HEK293 (cell line): ENCODE measurements around the gene QRICH2.
"Not testable (repeated sequence)": the region's sequence is repeated elsewhere in the genome, so short reads cannot be mapped to it uniquely, and the experiment has no call there.

Source experiments
- CTCF ChIA-PET: fragments of 350-600 bp; formaldehyde crosslinking; extraction: SDS; loops from one replicate; lab custom pipeline; 2021; ENCODE audit warnings: antibody characterized with exemption; lab: Yijun Ruan, JAX
- POLR2A ChIA-PET: fragments of 300-600 bp; formaldehyde crosslinking; extraction: SDS; loops from one replicate; lab custom pipeline; 2020; ENCODE audit warnings: antibody characterized with exemption, inconsistent platforms; lab: Yijun Ruan, JAX
- H3K27ac ChIP-seq: fragments of 200-500 bp; sonication (Bioruptor generic); 2 replicates; pipeline ENCODE4 v1.5.1; 2014; ENCODE audit warnings: low read depth, low read length, control low read depth, inconsistent platforms; ENCODE audit errors: extremely low read depth
- H3K36me3 ChIP-seq, 2 experiments: fragments of 200-500 bp in 1 of 2; sonication (Bioruptor generic) in 1 of 2; 1 replicate in 1 of 2; 2 replicates in 1 of 2; pipeline ENCODE4 v1.5.1; 2014 to 2017; ENCODE audit warnings: inconsistent platforms in 2 of 2, low read length in 2 of 2; ENCODE audit not compliant: control insufficient read depth in 2 of 2, insufficient read depth in 1 of 2
- H3K4me1 ChIP-seq: fragments of 200-500 bp; sonication (Bioruptor generic); 2 replicates; pipeline ENCODE4 v1.5.1; 2014; ENCODE audit warnings: mild to moderate bottlenecking, low read length, inconsistent platforms; ENCODE audit not compliant: control insufficient read depth, insufficient read depth
- H3K4me3 ChIP-seq: 2 replicates; pipeline ENCODE4 v1.5.1; 2011; ENCODE audit warnings: low read depth, mild to moderate bottlenecking, control low read depth, low read length, moderate library complexity
- H3K9me3 ChIP-seq: fragments of 200-500 bp; sonication (Bioruptor generic); 2 replicates; pipeline ENCODE4 v1.5.1; 2014; ENCODE audit warnings: low read depth, low read length, inconsistent platforms; ENCODE audit not compliant: control insufficient read depth, insufficient read depth
- ELK4 ChIP-seq: IDR thresholded peaks from 2 replicates; pipeline ENCODE4 v1.6.1; 2011; ENCODE audit warnings: mild to moderate bottlenecking, low read depth, low read length, borderline replicate concordance
- GLIS1 ChIP-seq: fragments of 450-650 bp; formaldehyde crosslinking; IDR thresholded peaks from 2 replicates; pipeline ENCODE4 v1.5.1; 2016; ENCODE audit warnings: missing biosample characterization, missing genetic modification characterization
- KLF17 ChIP-seq: fragments of 450-650 bp; formaldehyde crosslinking; IDR thresholded peaks from 2 replicates; pipeline ENCODE4 v1.5.1; 2016; ENCODE audit warnings: missing biosample characterization, missing genetic modification characterization
- PBX3 ChIP-seq: sonication (generic); formaldehyde crosslinking; IDR thresholded peaks from 2 replicates; pipeline ENCODE4 v1.8.1; 2022; ENCODE audit warnings: mild to moderate bottlenecking, moderate library complexity, missing genetic modification reagents
- PRDM6 ChIP-seq: fragments of 450-650 bp; formaldehyde crosslinking; IDR thresholded peaks from 2 replicates; pipeline ENCODE4 v1.5.1; 2017; ENCODE audit warnings: missing biosample characterization, missing genetic modification characterization
- SCRT2 ChIP-seq: fragments of 450-650 bp; formaldehyde crosslinking; IDR thresholded peaks from 2 replicates; pipeline ENCODE4 v1.5.1; 2016; ENCODE audit warnings: missing biosample characterization, missing genetic modification characterization
- ZBTB17 ChIP-seq: fragments of 450-650 bp; formaldehyde crosslinking; IDR thresholded peaks from 2 replicates; pipeline ENCODE4 v1.5.1; 2016; ENCODE audit warnings: missing biosample characterization, missing genetic modification characterization
- ZBTB8A ChIP-seq: fragments of 450-650 bp; formaldehyde crosslinking; IDR thresholded peaks from 2 replicates; pipeline ENCODE4 v1.5.1; 2016; ENCODE audit warnings: missing biosample characterization, missing genetic modification characterization
- ZFP37 ChIP-seq: fragments of 450-650 bp; formaldehyde crosslinking; IDR thresholded peaks from 2 replicates; pipeline ENCODE4 v1.5.1; 2016; ENCODE audit warnings: missing biosample characterization, missing genetic modification characterization
- ZIC2 ChIP-seq: fragments of 450-650 bp; formaldehyde crosslinking; IDR thresholded peaks from 2 replicates; pipeline ENCODE4 v1.5.1; 2016; ENCODE audit warnings: missing biosample characterization, missing genetic modification characterization
- ZNF112 ChIP-seq: fragments of 450-650 bp; formaldehyde crosslinking; IDR thresholded peaks from 2 replicates; pipeline ENCODE4 v1.5.0; 2017; ENCODE audit warnings: missing biosample characterization, missing genetic modification characterization
- ZNF184 ChIP-seq: fragments of 450-650 bp; IDR thresholded peaks from 2 replicates; pipeline ENCODE4 v1.5.1; 2018; ENCODE audit warnings: missing biosample characterization, mild to moderate bottlenecking, missing genetic modification characterization
- ZNF248 ChIP-seq: fragments of 450-650 bp; formaldehyde crosslinking; IDR thresholded peaks from 2 replicates; pipeline ENCODE4 v1.5.1; 2017; ENCODE audit warnings: missing biosample characterization, missing genetic modification characterization
- ZNF580 ChIP-seq: fragments of 450-650 bp; formaldehyde crosslinking; IDR thresholded peaks from 2 replicates; pipeline ENCODE4 v1.5.1; 2016; ENCODE audit warnings: missing biosample characterization, missing genetic modification characterization
- ZNF645 ChIP-seq: fragments of 450-650 bp; formaldehyde crosslinking; IDR thresholded peaks from 2 replicates; pipeline ENCODE4; 2016; ENCODE audit warnings: missing biosample characterization, missing genetic modification characterization
- ZNF704 ChIP-seq: fragments of 450-650 bp; formaldehyde crosslinking; IDR thresholded peaks from 2 replicates; pipeline ENCODE4 v1.5.1; 2016; ENCODE audit warnings: missing biosample characterization, missing genetic modification characterization
- ZNF747 ChIP-seq: fragments of 450-650 bp; formaldehyde crosslinking; IDR thresholded peaks from 2 replicates; pipeline ENCODE4 v1.5.1; 2016; ENCODE audit warnings: missing biosample characterization, missing genetic modification characterization
- ZNF785 ChIP-seq: fragments of 450-650 bp; formaldehyde crosslinking; IDR thresholded peaks from 2 replicates; pipeline ENCODE4 v1.5.1; 2016; ENCODE audit warnings: missing biosample characterization, missing genetic modification characterization

QRICH2 gene

GRCh38 chr17:76246080-76247066, 61.7 kb downstream of the QRICH2 start (continued):
- TF ChIP-seq ZNF580 (tag by site-specific recombination) (no peak), ZBTB17 (tag by site-specific recombination) (peak; percentile 79), ZIC2 (tag by site-specific recombination) (peak; percentile 75), ELK4 (no peak), ZNF704 (tag by site-specific recombination) (no peak), ZNF645 (no peak), ZBTB8A (tag by site-specific recombination) (no peak), SCRT2 (tag by site-specific recombination) (peak; percentile 51; the same call in 1 of the 2 replicates), ZNF747 (tag by site-specific recombination) (no peak), ZFP37 (tag by site-specific recombination) (no peak), GLIS1 (tag by site-specific recombination) (no peak), KLF17 (no peak), PRDM6 (tag by site-specific recombination) (no peak), ZNF112 (tag by site-specific recombination) (no peak), ZNF248 (no peak), ZNF785 (tag by site-specific recombination) (no peak), PBX3 (CRISPR knock-in tag) (no peak), ZNF184 (tag by site-specific recombination) (no peak)

GRCh38 chr17:76244721-76245120, 63.4 kb downstream of the QRICH2 start:
- not testable (repeated sequence) for H3K27ac ChIP-seq, H3K36me3 ChIP-seq, H3K4me3 ChIP-seq, H3K4me1 ChIP-seq, H3K9me3 ChIP-seq
- CTCF ChIA-PET = interaction anchor here (0.9 kb wide), 1 partner anchor 35 kb away, joined by 3 read pairs; no protein-coding TSS in a partner anchor
- POLR2A ChIA-PET = interaction anchor here (0.6 to 2.0 kb wide), 3 partner anchors 20 to 248 kb away, joined by 3 to 9 read pairs (median 4); no protein-coding TSS in a partner anchor
